IPS DF 6.9 (cell line): Measurements from ENCODE around the gene CDHR3.

ENCODE experiments used
- DNase-seq: peaks from one replicate; pipeline ENCODE4 v3.0.0-alpha.2; 2013; ENCODE audit warnings: low read depth, low spot score
- H3K27ac ChIP-seq: one replicate; pipeline ENCODE4 v1.5.1; 2013; ENCODE audit warnings: low read length, control low read depth
- H3K27me3 ChIP-seq: 2 replicates; pipeline ENCODE4 v1.6.1; 2013; ENCODE audit warnings: mild to moderate bottlenecking, low read length; ENCODE audit not compliant: control insufficient read depth, insufficient read depth
- H3K36me3 ChIP-seq: 2 replicates; pipeline ENCODE4 v1.6.1; 2013; ENCODE audit warnings: low read length; ENCODE audit not compliant: control insufficient read depth, insufficient read depth
- H3K4me1 ChIP-seq: 2 replicates; pipeline ENCODE4 v1.6.1; 2013; ENCODE audit warnings: low read length; ENCODE audit not compliant: control insufficient read depth, insufficient read depth
- H3K4me3 ChIP-seq: 2 replicates; pipeline ENCODE4 v1.5.1; 2013; ENCODE audit warnings: mild to moderate bottlenecking, low read length
- H3K9me3 ChIP-seq: 2 replicates; pipeline ENCODE4 v1.6.1; 2013; ENCODE audit warnings: low read length, inconsistent platforms; ENCODE audit not compliant: control insufficient read depth, insufficient read depth
- WGBS: extraction: QIAGEN DNeasy Blood & Tissue Kit; methylation state at CpG from one replicate; pipeline ENCODE4 v1.1.7; 2013; ENCODE audit warnings: mixed read lengths, missing lambda C conversion rate; ENCODE audit not compliant: insufficient read length, insufficient coverage; 5-methylcytosine and 5-hydroxymethylcytosine counted together

Gene CDHR3

GRCh38 chr7:106070567-106071254 lies 107.6 kb downstream of the CDHR3 start:
- Histone ChIP-seq H3K9me3 (no peaks in the 10 kb centered on the region), H3K4me3 (no peak overlapping the region), H3K4me1 (no peaks in the 10 kb centered on the region), H3K27ac (no peak overlapping the region), H3K36me3 (no peaks in the 10 kb centered on the region), H3K27me3 (no peaks in the 10 kb centered on the region)
- DNase-seq: no peak
- no CpG with 5 or more reads among the region's 8 CpGs for WGBS

GRCh38 chr7:106071356-106071998 lies 108.4 kb downstream of the CDHR3 start:
- no peaks in the 10 kb centered on the region for H3K27me3 ChIP-seq
- no peaks in the 10 kb centered on the region for H3K4me1 ChIP-seq
- no peaks in the 10 kb centered on the region for H3K9me3 ChIP-seq
- no peak overlapping the region for H3K4me3 ChIP-seq
- no peak for DNase-seq
- no CpG with 5 or more reads among the region's 9 CpGs for WGBS
- no peak overlapping the region for H3K27ac ChIP-seq
- no peaks in the 10 kb centered on the region for H3K36me3 ChIP-seq

DNA sequence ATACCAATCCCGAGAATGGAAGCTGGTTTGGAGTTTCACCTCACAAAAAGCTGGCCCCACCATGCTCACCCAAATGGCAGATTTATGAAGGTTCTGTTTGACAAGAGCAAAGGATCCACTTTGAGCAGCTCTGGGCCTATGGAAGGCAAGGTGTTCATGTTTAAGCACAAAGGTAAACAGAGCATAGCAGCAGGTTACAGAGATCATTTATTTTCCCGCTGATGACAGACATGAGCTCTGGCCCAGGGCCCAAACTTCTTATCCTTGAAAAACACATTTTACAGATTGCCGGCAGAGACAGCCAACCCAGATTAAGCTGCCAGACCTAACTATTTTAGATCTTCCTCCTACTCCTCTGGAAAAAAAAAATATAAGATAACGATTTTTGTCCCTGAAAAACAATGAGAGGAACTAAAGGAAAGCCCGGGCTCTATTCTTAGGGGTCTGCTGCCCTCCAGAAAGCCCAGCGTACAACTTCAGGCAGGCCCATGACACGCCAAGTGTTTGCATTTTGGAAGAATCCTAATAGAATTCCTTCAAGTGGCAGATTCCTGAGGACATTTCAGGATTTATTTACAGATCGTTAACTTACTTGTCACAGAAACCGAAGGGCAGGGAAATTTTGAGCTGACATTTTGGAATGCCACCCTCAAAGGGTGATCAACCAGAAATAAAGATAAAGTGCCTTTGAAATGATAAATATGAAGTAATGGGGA lies 109.1 kb downstream of the CDHR3 start:
- no peaks in the 10 kb centered on the region for H3K4me1 ChIP-seq

GRCh38 chr7:106072715-106073091 lies 109.6 kb downstream of the CDHR3 start:
- H3K27me3 ChIP-seq: no peaks in the 10 kb centered on the region
- H3K27ac ChIP-seq: no peak overlapping the region
- DNase-seq: no peak
- no CpG with 5 or more reads among the region's 4 CpGs for WGBS
- no peak overlapping the region for H3K4me3 ChIP-seq
- no peaks in the 10 kb centered on the region for H3K9me3 ChIP-seq
- no peaks in the 10 kb centered on the region for H3K4me1 ChIP-seq
- H3K36me3 ChIP-seq: no peaks in the 10 kb centered on the region

More for the DNA sequence above, 109.1 kb downstream of the CDHR3 start:
- no peak for DNase-seq
- Histone ChIP-seq H3K27me3 (no peaks in the 10 kb centered on the region), H3K9me3 (no peaks in the 10 kb centered on the region), H3K4me3 (no peak overlapping the region), H3K36me3 (no peaks in the 10 kb centered on the region), H3K27ac (no peak overlapping the region)
- WGBS: no CpG with 5 or more reads among the region's 9 CpGs

DNA sequence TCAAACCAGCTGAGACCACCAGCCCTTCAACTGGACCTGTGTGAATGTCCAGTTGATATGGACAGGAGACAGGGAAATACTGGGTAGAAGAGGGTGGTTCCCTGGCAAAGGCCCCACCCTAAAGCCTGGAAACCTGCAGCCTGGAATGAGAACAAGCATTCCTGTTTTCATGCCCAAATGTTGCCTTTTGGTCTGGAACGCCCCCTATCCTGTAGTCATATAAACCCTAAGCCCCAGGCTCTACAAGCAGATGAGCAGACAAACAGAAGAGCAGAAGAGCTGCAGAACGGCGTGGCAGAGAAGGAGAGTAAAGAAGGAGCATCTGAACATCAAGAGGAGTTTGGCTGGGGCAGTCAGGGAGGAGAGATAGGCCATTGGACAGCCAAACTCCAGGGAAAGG lies 110.6 kb downstream of the CDHR3 start:
- Histone ChIP-seq H3K27me3 (no peaks in the 10 kb centered on the region), H3K9me3 (no peaks in the 10 kb centered on the region), H3K36me3 (no peaks in the 10 kb centered on the region), H3K4me3 (no peak overlapping the region), H3K27ac (no peak overlapping the region), H3K4me1 (no peaks in the 10 kb centered on the region)
- no peak for DNase-seq
- no CpG with 5 or more reads among the region's 3 CpGs for WGBS

- DNase-seq: no peak
- Histone ChIP-seq H3K9me3 (no peaks in the 10 kb centered on the region), H3K36me3 (no peaks in the 10 kb centered on the region), H3K27me3 (no peaks in the 10 kb centered on the region), H3K4me1 (no peaks in the 10 kb centered on the region), H3K27ac (no peak overlapping the region), H3K4me3 (no peak overlapping the region)
- no CpG with 5 or more reads among the region's 9 CpGs for WGBS
Observed at GRCh38 chr7:106074257-106074656, 111.2 kb downstream of the CDHR3 start.

- no CpG with 5 or more reads among the region's 2 CpGs for WGBS
- Histone ChIP-seq H3K36me3 (no peaks in the 10 kb centered on the region), H3K27me3 (no peaks in the 10 kb centered on the region), H3K4me3 (no peak overlapping the region), H3K9me3 (no peaks in the 10 kb centered on the region), H3K4me1 (no peaks in the 10 kb centered on the region), H3K27ac (no peak overlapping the region)
- DNase-seq: no peak
Observed at GRCh38 chr7:106075937-106076336, 112.9 kb downstream of the CDHR3 start.

GRCh38 chr7:106076537-106076936 lies 113.5 kb downstream of the CDHR3 start:
- no peak for DNase-seq
- Histone ChIP-seq H3K36me3 (no peaks in the 10 kb centered on the region), H3K4me3 (no peak overlapping the region), H3K9me3 (no peaks in the 10 kb centered on the region), H3K27ac (no peak overlapping the region), H3K4me1 (no peaks in the 10 kb centered on the region), H3K27me3 (no peaks in the 10 kb centered on the region)
- WGBS: no CpG with 5 or more reads among the region's 2 CpGs

DNA sequence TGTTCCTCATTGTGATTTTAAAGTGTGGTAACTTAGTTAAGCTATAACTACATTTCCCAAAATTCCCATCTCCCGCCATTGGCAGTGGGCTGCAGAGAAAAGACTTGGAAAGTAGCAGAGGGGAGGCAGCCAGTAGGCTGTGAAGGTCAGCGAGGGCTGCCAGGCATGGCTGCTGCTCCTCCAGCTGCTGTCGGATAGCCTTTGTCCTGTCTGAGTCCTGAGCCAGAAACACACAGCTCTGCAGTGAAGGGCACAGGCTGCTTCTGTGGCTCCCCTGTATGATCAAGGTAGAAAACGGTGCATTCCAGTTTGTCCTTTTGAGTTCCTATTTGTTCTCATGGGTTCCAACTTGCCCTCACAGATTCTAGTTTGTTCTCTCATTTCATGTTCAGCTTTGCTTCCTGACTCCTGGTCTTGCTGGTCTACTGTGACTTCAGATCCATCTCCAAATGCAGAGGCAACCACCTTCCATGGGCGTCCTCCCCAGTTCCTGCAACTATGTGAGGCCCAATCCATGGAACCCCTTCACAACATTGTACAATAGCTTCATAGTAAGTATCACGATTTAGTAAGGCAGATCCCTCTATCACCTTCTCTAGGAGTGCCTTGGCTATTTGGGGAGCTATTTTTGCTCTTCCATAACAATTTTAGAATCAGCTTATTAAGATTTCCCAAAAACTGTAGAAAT lies 117.4 kb downstream of the CDHR3 start:
- H3K4me3 ChIP-seq: no peak overlapping the region
- no peaks in the 10 kb centered on the region for H3K9me3 ChIP-seq
- DNase-seq: no peak
- H3K27ac ChIP-seq: no peak overlapping the region
- H3K36me3 ChIP-seq: no peaks in the 10 kb centered on the region
- no CpG with 5 or more reads among the region's 6 CpGs for WGBS
- H3K27me3 ChIP-seq: no peaks in the 10 kb centered on the region
- H3K4me1 ChIP-seq: no peaks in the 10 kb centered on the region; the same call in 1 of the 2 replicates

GRCh38 chr7:106082087-106082854 lies 119.2 kb downstream of the CDHR3 start:
- WGBS: no CpG with 5 or more reads among the region's 18 CpGs
- Histone ChIP-seq H3K36me3 (no peaks in the 10 kb centered on the region), H3K27me3 (no peaks in the 10 kb centered on the region), H3K4me3 (no peak overlapping the region), H3K9me3 (no peaks in the 10 kb centered on the region), H3K27ac (no peak overlapping the region), H3K4me1 (no peaks in the 10 kb centered on the region; the same call in 1 of the 2 replicates)
- no peak for DNase-seq
